Natural killer cell (primary cell): ENCODE measurements around the gene PERCC1. TPM values are rescaled to one million over a fixed set of nuclear protein-coding genes. Genes with fewer than 3 reads are reported as not detected.
A peak's percentile ranks its signal among the peaks of the same experiment; 100 is the strongest.

Source experiments
- ATAC-seq, 3 donors: fragments of 150-1000 bp in 2 of 3; fragments of 200-7000 bp in 1 of 3; cut with Tn5 transposase; 1 replicate in 1 of 3; 2 replicates in 2 of 3; pipeline ENCODE4 v1.10.0; 2021; ENCODE audit warnings: mild to moderate bottlenecking in 2 of 3, moderate library complexity in 2 of 3
- DNase-seq, 2 donors: peaks; one replicate each; pipeline versions ENCODE4 v3.0.0 to v3.0.0-alpha.2; 2013 to 2021; ENCODE audit warnings: mixed read lengths in 1 of 2
- H3K27ac ChIP-seq: one replicate; pipeline ENCODE4 v1.5.1; 2013; ENCODE audit warnings: mild to moderate bottlenecking, low read length
- H3K27me3 ChIP-seq: one replicate; pipeline ENCODE4 v1.6.1; 2013; ENCODE audit warnings: low read length; ENCODE audit not compliant: control insufficient read depth, insufficient read depth
- H3K36me3 ChIP-seq: one replicate; pipeline ENCODE4 v1.6.1; 2013; ENCODE audit warnings: low read length; ENCODE audit not compliant: control insufficient read depth, insufficient read depth
- H3K4me1 ChIP-seq: one replicate; pipeline ENCODE4 v1.6.1; 2013; ENCODE audit warnings: low read length; ENCODE audit not compliant: control insufficient read depth, insufficient read depth
- H3K4me3 ChIP-seq: one replicate; pipeline ENCODE4 v1.5.1; 2013; ENCODE audit warnings: low read length
- H3K9me3 ChIP-seq: one replicate; pipeline ENCODE4 v1.6.1; 2013; ENCODE audit warnings: low read length; ENCODE audit not compliant: control insufficient read depth, insufficient read depth
- H3K27ac Mint-ChIP-seq, 2 donors: one replicate each; pipeline ENCODE4 v1.8.0; 2022; ENCODE audit warnings: mild to moderate bottlenecking in 2 of 2, mixed read lengths in 2 of 2, moderate library complexity in 1 of 2
- H3K27me3 Mint-ChIP-seq, 2 donors: one replicate each; pipeline ENCODE4 v1.8.0; 2022; ENCODE audit warnings: low read depth in 2 of 2, mixed read lengths in 2 of 2
- H3K36me3 Mint-ChIP-seq: one replicate; pipeline ENCODE4 v1.8.0; 2022; ENCODE audit warnings: mixed read lengths
- H3K4me1 Mint-ChIP-seq, 2 donors: one replicate each; pipeline ENCODE4 v1.8.0; 2022; ENCODE audit warnings: mixed read lengths in 2 of 2
- H3K4me3 Mint-ChIP-seq: one replicate; pipeline ENCODE4 v1.8.0; 2022; ENCODE audit warnings: mild to moderate bottlenecking, moderate library complexity, mixed read lengths
- H3K9me3 Mint-ChIP-seq, 2 donors: one replicate each; pipeline ENCODE4 v1.8.0; 2022; ENCODE audit warnings: mixed read lengths in 2 of 2
- WGBS: methylation state at CpG from one replicate; pipeline ENCODE4 v1.1.7; 2013; ENCODE audit warnings: missing lambda C conversion rate; ENCODE audit not compliant: insufficient coverage; 5-methylcytosine and 5-hydroxymethylcytosine counted together
- intact Hi-C: fragments of 100-400 bp; cut with micrococcal nuclease; formaldehyde crosslinking; loops from one replicate; pipeline ENCODE4 v1.14.2; 2022
- total RNA-seq, 4 donors: library from RNA; stranded (reverse); fragments of 120-200 nt in 1 of 4; gene quantifications; one replicate each; pipeline versions ENCODE4 v1.2.3 to v1.2.4, GENCODE V29; 2013 to 2022
- TF ChIP-seq, protein P1 (sequence below): fragments of 200-600 bp; IDR thresholded peaks from one replicate; pipeline ENCODE4 v1.8.0; 2022; ENCODE audit warnings: antibody characterized with exemption

Gene PERCC1
- total RNA-seq, 3 donors from 2014 or later (not counting 1 experiment from before 2014, with no cell fraction given), result 0.68 to 0.96 (median 0.83) TPM

DNA sequence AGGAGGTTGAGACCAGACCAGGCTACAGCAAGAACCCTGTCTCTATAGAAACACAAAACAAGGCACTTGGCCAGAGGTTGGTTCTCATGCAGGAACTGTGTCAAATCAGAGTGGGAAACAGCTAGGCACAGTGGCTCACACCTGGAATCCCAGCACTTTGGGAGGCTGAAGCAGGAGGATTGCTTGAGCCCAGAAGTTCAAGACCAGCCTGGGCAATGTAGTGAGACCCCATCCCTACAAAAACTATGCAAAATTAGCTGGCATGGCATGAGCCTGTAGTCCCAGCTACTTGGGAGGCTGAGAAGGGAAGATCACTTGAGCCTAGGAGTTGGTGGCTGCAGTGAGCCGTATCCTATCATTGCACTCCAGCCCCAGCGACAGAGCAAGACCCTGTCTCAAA, 18.0 kb upstream of the PERCC1 start:
- ATAC-seq, result no peak
- no peaks in the 10 kb centered on the region for H3K9me3 ChIP-seq
- peak overlapping the region in 1 of 2 donors; percentile 70 for H3K27ac Mint-ChIP-seq
- H3K4me3 Mint-ChIP-seq, result peak overlapping the region; percentile 74
- peaks cover 6 to 18% of the 10 kb centered on the region in 2 donors for H3K4me1 Mint-ChIP-seq
- H3K4me3 ChIP-seq, result no peak overlapping the region
- no peak overlapping the region for H3K27ac ChIP-seq
- H3K36me3 Mint-ChIP-seq, result no peaks in the 10 kb centered on the region
- no peaks in the 10 kb centered on the region for H3K27me3 ChIP-seq
- H3K4me1 ChIP-seq, result peaks cover 34% of the 10 kb centered on the region
- H3K36me3 ChIP-seq, result peaks cover 11% of the 10 kb centered on the region
- no peaks in the 10 kb centered on the region for H3K9me3 Mint-ChIP-seq
- no peak for DNase-seq
- no peaks in the 10 kb centered on the region for H3K27me3 Mint-ChIP-seq
- TF ChIP-seq, protein P1, sequence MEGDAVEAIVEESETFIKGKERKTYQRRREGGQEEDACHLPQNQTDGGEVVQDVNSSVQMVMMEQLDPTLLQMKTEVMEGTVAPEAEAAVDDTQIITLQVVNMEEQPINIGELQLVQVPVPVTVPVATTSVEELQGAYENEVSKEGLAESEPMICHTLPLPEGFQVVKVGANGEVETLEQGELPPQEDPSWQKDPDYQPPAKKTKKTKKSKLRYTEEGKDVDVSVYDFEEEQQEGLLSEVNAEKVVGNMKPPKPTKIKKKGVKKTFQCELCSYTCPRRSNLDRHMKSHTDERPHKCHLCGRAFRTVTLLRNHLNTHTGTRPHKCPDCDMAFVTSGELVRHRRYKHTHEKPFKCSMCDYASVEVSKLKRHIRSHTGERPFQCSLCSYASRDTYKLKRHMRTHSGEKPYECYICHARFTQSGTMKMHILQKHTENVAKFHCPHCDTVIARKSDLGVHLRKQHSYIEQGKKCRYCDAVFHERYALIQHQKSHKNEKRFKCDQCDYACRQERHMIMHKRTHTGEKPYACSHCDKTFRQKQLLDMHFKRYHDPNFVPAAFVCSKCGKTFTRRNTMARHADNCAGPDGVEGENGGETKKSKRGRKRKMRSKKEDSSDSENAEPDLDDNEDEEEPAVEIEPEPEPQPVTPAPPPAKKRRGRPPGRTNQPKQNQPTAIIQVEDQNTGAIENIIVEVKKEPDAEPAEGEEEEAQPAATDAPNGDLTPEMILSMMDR, result no peak
- 93% methylated on average over 2 of the region's 2 CpGs for WGBS
- intact Hi-C loops, result loop anchor here (2.0 kb wide), 1 partner anchor 112 kb away; no protein-coding TSS in a partner anchor

DNA sequence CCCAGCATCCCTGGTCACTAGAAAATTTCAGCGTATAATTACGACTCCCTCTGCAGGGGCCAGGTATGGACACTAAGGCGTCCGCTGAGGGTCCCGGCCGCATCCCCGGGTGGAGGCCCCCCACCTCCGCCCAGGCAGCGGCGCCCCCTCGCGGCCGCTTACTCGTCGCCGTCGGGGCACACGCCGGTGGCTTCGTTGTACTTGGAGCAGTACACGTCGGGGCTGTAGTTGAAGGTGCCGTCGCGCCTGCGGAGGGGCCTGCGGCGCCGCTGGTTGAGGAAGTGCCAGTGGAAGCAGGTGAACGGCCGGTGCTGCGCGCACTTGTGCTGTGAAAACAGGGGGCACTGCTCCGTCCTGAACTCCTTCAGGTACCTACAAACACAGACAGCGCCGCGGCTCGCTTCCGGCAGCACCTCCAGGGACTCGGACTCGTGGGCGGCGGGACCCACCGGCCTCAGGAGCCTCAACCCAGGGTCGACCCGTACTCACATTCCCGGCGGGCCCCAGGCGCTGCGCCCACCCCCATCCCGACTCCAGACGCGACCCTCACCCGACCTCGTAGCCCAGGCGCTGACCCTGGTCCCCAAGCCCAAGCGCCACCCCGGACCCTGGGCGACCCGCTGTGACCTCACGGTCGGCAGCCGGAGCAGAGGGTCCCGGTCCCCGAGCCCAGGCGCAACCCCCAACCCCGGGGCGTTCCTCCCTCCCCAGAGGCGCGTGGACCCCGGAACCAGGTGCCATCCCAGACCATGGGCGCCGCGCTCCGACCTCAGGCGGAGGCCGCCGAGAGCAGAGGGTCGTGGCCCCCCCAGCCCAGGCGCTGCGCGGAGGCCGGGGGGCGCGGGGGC, 17.0 kb upstream of the PERCC1 start:
- Mint-ChIP-seq H3K36me3 (no peaks in the 10 kb centered on the region), H3K4me3 (peak overlapping the region; percentile 83), H3K9me3 (no peaks in the 10 kb centered on the region), H3K27ac (peak overlapping the region; percentile 70 to 84), H3K4me1 (peaks cover 0 to 9% of the 10 kb centered on the region in 2 donors), H3K27me3 (no peaks in the 10 kb centered on the region)
- peak; percentile 65 to 79 for DNase-seq
- Histone ChIP-seq H3K4me1 (peaks cover 28% of the 10 kb centered on the region), H3K27me3 (no peaks in the 10 kb centered on the region), H3K4me3 (peak overlapping the region; percentile 58), H3K27ac (peak overlapping the region; percentile 81), H3K36me3 (peaks cover 14% of the 10 kb centered on the region), H3K9me3 (no peaks in the 10 kb centered on the region)
- TF ChIP-seq, protein P1, result peak; percentile 73
- WGBS, result 4% methylated on average over 85 of the region's 85 CpGs
- intact Hi-C loops, result loop anchor here (2.0 kb wide), 1 partner anchor 113 kb away; no protein-coding TSS in a partner anchor
- ATAC-seq, result peak; percentile 53 to 74 (median 61)

DNA sequence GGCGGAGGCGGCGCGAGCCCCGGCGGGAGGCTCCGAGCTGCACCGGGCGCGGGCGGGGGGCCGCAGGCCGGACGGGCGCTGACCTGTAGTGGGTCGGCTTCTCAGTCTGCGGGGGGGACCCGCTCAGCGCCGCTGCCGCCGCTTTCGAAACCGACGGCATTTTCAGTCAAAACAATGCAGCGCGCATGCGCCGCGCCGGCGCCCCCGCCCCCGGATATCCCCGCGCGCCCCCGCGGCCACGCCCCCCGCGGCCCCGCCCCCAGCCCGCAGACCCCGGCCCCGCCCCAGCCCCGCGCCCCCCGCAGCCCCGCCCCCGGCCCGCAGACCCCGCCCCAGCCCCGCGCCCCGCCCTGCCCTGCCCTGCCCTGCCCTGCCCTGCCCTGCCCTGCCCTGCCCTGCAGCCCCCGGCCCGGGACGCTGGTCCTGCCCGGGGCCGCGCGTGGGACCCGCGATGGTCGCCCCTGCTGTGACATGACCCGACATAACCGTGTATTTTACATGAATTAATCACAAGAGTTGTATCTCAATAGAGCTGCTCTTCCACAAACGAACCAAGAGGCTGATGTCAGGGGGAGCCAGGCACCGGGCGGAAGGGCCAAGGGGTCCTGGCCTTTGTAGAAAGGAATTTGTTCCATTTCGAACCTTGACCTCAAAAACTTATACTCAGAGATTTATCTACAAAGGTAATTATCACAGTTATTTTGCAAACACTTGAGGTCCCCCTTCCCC, 16.2 kb upstream of the PERCC1 start, which contains the start of gene UNKL:
UNKL (minus strand) TSS at position 173 of the 729 bp plus-strand sequence; CDS start at position 160, 13 bp downstream.
- H3K36me3 ChIP-seq, result peaks cover 14% of the 10 kb centered on the region
- 2% methylated on average over 70 of the region's 72 CpGs for WGBS
- H3K27me3 ChIP-seq, result no peaks in the 10 kb centered on the region
- intact Hi-C loops, result loop anchor here (5.0 kb wide), 1 partner anchor 37 kb away; no protein-coding TSS in a partner anchor
- ATAC-seq (peak; percentile 60 to 78 (median 76)), DNase-seq (peak; percentile 75 to 93)
- H3K27ac ChIP-seq, result peak within 1 kb of the TSS; percentile 81
- Mint-ChIP-seq H3K4me1 (peaks cover 0 to 9% of the 10 kb centered on the region in 2 donors), H3K4me3 (peak within 1 kb of the TSS; percentile 92), H3K27me3 (no peaks in the 10 kb centered on the region), H3K9me3 (no peaks in the 10 kb centered on the region), H3K36me3 (no peaks in the 10 kb centered on the region), H3K27ac (peak within 1 kb of the TSS; percentile 84 to 86)
- H3K4me1 ChIP-seq, result peaks cover 29% of the 10 kb centered on the region
- TF ChIP-seq, protein P1, result no peak
- H3K9me3 ChIP-seq, result no peaks in the 10 kb centered on the region
- peak within 1 kb of the TSS; percentile 58 for H3K4me3 ChIP-seq
